Suprapubic skin (tissue), 4 donors: ENCODE data around the gene PAK5. TPM values are rescaled to one million over a fixed set of nuclear protein-coding genes. Genes with fewer than 3 reads are reported as not detected.

Experiments used
- DNase-seq, 2 donors: peaks; one replicate each; pipeline ENCODE4 v3.0.0-alpha.2; 2019; ENCODE audit warnings: low spot score in 2 of 2
- H3K27ac ChIP-seq: fragments of 200-600 bp; sonication (generic); one replicate; pipeline ENCODE4 v1.5.1; 2019
- H3K27me3 ChIP-seq: fragments of 200-600 bp; sonication (generic); one replicate; pipeline ENCODE4 v1.5.1; 2019
- H3K36me3 ChIP-seq: fragments of 200-600 bp; sonication (generic); one replicate; pipeline ENCODE4 v1.5.1; 2019
- H3K4me1 ChIP-seq: fragments of 200-600 bp; sonication (generic); one replicate; pipeline ENCODE4 v1.5.1; 2019
- H3K4me3 ChIP-seq: fragments of 200-600 bp; sonication (generic); one replicate; pipeline ENCODE4 v1.5.1; 2019; ENCODE audit warnings: mild to moderate bottlenecking
- H3K9me3 ChIP-seq: fragments of 200-600 bp; sonication (generic); one replicate; pipeline ENCODE4 v1.5.1; 2019
- EP300 ChIP-seq: sonication (generic); formaldehyde crosslinking; IDR thresholded peaks from one replicate; pipeline ENCODE4 v1.6.1; 2017; ENCODE audit warnings: antibody characterized with exemption
- POLR2A ChIP-seq, 2 donors: fragments of 450-650 bp; IDR thresholded peaks; one replicate each; pipeline ENCODE4 v1.6.1; 2017; ENCODE audit warnings: antibody characterized with exemption in 2 of 2, mild to moderate bottlenecking in 2 of 2, moderate library complexity in 2 of 2
- POLR2AphosphoS5 ChIP-seq, 3 donors: sonication (generic); formaldehyde crosslinking; IDR thresholded peaks; one replicate each; pipeline ENCODE4 v1.6.1; 2017; ENCODE audit warnings: antibody characterized with exemption in 3 of 3
- WGBS: methylation state at CpG from one replicate; pipeline ENCODE4 v1.1.5; 2018; 5-methylcytosine and 5-hydroxymethylcytosine counted together
- total RNA-seq, 4 donors: library from RNA; depleted of rRNA; stranded (reverse); fragments of >200 nt; gene quantifications; one replicate each; pipeline ENCODE4 v1.1.0, GENCODE V29; 2016
- TF ChIP-seq, protein P1 (sequence below), 2 donors: fragments of 200-600 bp in 1 of 2; fragments of 450-650 bp in 1 of 2; sonication (generic) in 1 of 2; IDR thresholded peaks; one replicate each; pipeline ENCODE4 v1.5.1; 2016 to 2019; ENCODE audit warnings: antibody characterized with exemption in 2 of 2, mild to moderate bottlenecking in 1 of 2, moderate library complexity in 1 of 2

The PAK5 gene
- total RNA-seq, 4 donors from 2014 or later, result 0.10 to 0.56 (median 0.21) TPM; not detected in 1

DNA sequence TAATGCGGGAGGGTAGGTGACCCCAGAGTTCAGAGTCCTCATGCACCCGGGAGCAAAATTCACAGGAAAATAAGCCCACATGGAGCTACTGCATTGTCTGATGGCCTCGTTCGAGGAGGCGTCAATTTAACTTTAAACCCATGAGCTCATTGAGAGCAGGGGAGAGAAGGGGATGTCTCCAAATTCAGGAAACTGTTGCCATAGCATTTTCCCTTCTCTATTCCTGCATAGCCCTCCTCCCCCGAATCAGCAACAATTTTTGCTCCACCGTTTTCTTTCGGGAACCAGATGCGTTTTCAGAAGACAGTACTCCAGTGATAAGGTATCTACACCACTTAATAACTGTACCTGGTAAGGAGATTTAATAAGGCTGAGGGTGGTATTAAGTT is 324.8 kb downstream of the PAK5 start:
- Histone ChIP-seq H3K27ac (no peak overlapping the region), H3K36me3 (no peaks in the 10 kb centered on the region), H3K27me3 (peaks cover 85% of the 10 kb centered on the region), H3K9me3 (no peaks in the 10 kb centered on the region), H3K4me1 (peaks cover 20% of the 10 kb centered on the region), H3K4me3 (no peak overlapping the region)
- no peak for TF ChIP-seq EP300
- TF ChIP-seq POLR2A (IDR thresholded peaks at IDR 0.05), result no peak
- TF ChIP-seq, protein P1, sequence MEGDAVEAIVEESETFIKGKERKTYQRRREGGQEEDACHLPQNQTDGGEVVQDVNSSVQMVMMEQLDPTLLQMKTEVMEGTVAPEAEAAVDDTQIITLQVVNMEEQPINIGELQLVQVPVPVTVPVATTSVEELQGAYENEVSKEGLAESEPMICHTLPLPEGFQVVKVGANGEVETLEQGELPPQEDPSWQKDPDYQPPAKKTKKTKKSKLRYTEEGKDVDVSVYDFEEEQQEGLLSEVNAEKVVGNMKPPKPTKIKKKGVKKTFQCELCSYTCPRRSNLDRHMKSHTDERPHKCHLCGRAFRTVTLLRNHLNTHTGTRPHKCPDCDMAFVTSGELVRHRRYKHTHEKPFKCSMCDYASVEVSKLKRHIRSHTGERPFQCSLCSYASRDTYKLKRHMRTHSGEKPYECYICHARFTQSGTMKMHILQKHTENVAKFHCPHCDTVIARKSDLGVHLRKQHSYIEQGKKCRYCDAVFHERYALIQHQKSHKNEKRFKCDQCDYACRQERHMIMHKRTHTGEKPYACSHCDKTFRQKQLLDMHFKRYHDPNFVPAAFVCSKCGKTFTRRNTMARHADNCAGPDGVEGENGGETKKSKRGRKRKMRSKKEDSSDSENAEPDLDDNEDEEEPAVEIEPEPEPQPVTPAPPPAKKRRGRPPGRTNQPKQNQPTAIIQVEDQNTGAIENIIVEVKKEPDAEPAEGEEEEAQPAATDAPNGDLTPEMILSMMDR (IDR thresholded peaks at IDR 0.05), result no peak
- TF ChIP-seq POLR2AphosphoS5 (IDR thresholded peaks at IDR 0.05), result no peak
- DNase-seq, result no peak
- 6% methylated on average over 9 of the region's 9 CpGs for WGBS

DNA sequence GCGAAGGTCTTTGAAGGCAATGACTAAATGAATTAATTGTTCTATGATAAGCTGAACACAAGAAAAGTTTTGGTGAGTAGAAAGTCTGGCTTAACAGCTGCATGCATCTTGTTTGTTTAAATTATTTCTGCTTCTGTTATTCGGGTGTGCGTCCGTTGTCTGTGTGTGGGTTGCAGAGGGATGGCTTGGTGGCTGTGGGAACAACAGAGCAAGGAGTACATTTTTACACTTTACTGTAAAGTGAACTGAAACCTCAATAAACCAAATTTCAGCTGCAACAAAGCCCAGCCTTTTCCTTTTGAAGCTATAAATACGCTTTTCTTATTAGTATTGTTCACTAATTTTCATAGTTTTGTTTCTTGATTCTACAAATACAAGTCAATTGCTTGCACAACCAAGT is 328.0 kb downstream of the PAK5 start:
- TF ChIP-seq POLR2AphosphoS5 (IDR thresholded peaks at IDR 0.05) (no peak), POLR2A (IDR thresholded peaks at IDR 0.05) (no peak), EP300 (no peak)
- TF ChIP-seq, protein P1 (IDR thresholded peaks at IDR 0.05), result no peak
- H3K27ac ChIP-seq, result no peak overlapping the region
- no peak overlapping the region for H3K4me3 ChIP-seq
- H3K9me3 ChIP-seq, result no peaks in the 10 kb centered on the region
- no peaks in the 10 kb centered on the region for H3K36me3 ChIP-seq
- no peak for DNase-seq
- peaks cover 23% of the 10 kb centered on the region for H3K4me1 ChIP-seq
- 75% methylated on average over 5 of the region's 5 CpGs for WGBS
- H3K27me3 ChIP-seq, result peaks cover 88% of the 10 kb centered on the region

DNA sequence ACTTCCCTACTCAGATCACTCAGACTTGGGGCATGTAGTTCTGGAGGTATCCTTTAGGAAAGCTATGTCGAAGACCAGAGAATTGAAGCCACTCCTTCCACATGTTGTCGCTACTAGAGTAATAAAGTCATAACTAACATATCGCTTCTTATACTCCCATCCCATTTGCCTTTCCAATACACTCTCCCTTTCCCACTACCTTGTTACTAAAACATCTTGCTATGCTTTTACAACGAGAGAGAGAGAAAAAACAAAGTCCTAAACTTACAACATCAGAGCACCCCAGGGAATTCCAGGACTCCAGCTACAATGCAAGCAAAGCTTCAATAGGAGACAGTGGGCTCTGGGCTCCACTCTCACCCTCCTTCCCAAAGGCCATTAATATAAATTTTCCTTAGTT is 329.6 kb downstream of the PAK5 start:
- H3K4me1 ChIP-seq, result peaks cover 9% of the 10 kb centered on the region
- H3K36me3 ChIP-seq, result no peaks in the 10 kb centered on the region
- no peak overlapping the region for H3K27ac ChIP-seq
- H3K27me3 ChIP-seq, result peaks cover 78% of the 10 kb centered on the region
- TF ChIP-seq, protein P1 (IDR thresholded peaks at IDR 0.05), result no peak
- TF ChIP-seq POLR2A (IDR thresholded peaks at IDR 0.05), result no peak
- TF ChIP-seq EP300, result no peak
- no peak for TF ChIP-seq POLR2AphosphoS5 (IDR thresholded peaks at IDR 0.05)
- 33% methylated on average over 4 of the region's 4 CpGs for WGBS
- H3K4me3 ChIP-seq, result no peak overlapping the region
- H3K9me3 ChIP-seq, result no peaks in the 10 kb centered on the region
- no peak for DNase-seq

DNA sequence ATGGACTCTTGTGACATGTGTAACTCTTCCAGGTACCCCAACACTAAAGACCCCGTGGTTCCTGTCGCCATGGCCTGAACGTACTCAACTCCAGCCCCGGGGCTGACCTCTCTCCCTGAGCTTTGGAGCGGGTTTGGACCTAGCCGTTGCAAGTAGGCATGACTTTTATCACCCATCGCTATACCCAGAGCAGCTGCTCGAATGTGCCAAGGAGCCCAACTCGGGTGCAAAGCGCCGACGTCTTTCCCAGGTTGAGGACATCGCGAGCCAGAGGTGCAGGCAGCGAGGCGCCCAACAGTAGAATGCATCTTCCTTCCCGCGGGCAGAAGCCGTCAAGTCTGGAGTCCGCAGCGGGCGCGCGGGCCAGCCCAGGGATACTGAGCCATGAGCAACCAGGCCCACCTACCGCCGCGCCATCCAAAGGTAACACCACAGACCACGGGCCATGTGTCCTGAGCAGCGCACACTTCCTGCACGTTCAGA is 330.1 kb downstream of the PAK5 start:
- WGBS, result 9% methylated on average over 21 of the region's 30 CpGs
- no peak overlapping the region for H3K27ac ChIP-seq
- TF ChIP-seq EP300, result no peak
- no peak for TF ChIP-seq POLR2A (IDR thresholded peaks at IDR 0.05)
- no peak for TF ChIP-seq POLR2AphosphoS5 (IDR thresholded peaks at IDR 0.05)
- TF ChIP-seq, protein P1 (IDR thresholded peaks at IDR 0.05), result no peak
- H3K36me3 ChIP-seq, result no peaks in the 10 kb centered on the region
- no peak overlapping the region for H3K4me3 ChIP-seq
- DNase-seq, result no peak
- H3K4me1 ChIP-seq, result peaks cover 9% of the 10 kb centered on the region
- H3K9me3 ChIP-seq, result no peaks in the 10 kb centered on the region
- H3K27me3 ChIP-seq, result peaks cover 73% of the 10 kb centered on the region

DNA sequence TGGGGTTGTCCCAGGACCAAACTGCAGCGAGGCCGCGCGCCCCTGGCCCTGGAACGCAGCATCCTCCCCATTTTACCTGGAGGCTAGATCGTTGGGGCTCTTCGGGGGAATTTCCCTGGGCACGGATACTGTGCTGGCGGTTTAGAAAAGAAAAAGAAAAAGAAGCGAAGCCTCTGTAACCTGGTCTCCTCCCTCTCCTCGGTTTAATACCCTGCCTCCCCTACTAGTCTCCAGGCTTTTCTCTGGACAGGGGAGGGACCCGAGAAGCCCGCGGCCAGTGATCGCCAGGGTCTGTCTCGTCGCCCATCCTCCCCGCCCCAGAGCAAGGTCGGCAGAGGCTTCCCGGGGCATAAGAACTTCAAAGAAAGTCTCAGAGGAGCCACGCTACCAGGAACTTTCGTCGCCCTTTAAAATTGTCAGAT is 330.6 kb downstream of the PAK5 start:
- DNase-seq, result no peak
- Histone ChIP-seq H3K4me1 (peaks cover 9% of the 10 kb centered on the region), H3K9me3 (no peaks in the 10 kb centered on the region), H3K36me3 (no peaks in the 10 kb centered on the region), H3K27me3 (peaks cover 72% of the 10 kb centered on the region), H3K27ac (no peak overlapping the region), H3K4me3 (no peak overlapping the region)
- 15% methylated on average over 23 of the region's 23 CpGs for WGBS
- TF ChIP-seq POLR2AphosphoS5 (IDR thresholded peaks at IDR 0.05), result no peak
- TF ChIP-seq, protein P1 (IDR thresholded peaks at IDR 0.05), result no peak
- no peak for TF ChIP-seq EP300
- no peak for TF ChIP-seq POLR2A (IDR thresholded peaks at IDR 0.05)
